NCI-H2227 (cell line): Measurements from ENCODE around the gene GSTM2.

ENCODE experiments used
- DNase-seq: peaks from one replicate; lab custom pipeline; 2025; ENCODE audit not compliant: unreplicated experiment; lab: John Stamatoyannopoulos, UW

Gene GSTM2

GRCh38 chr1:109629372-109630030 lies 38.4 kb upstream of the GSTM2 start:
- DNase-seq, result no peak

DNA sequence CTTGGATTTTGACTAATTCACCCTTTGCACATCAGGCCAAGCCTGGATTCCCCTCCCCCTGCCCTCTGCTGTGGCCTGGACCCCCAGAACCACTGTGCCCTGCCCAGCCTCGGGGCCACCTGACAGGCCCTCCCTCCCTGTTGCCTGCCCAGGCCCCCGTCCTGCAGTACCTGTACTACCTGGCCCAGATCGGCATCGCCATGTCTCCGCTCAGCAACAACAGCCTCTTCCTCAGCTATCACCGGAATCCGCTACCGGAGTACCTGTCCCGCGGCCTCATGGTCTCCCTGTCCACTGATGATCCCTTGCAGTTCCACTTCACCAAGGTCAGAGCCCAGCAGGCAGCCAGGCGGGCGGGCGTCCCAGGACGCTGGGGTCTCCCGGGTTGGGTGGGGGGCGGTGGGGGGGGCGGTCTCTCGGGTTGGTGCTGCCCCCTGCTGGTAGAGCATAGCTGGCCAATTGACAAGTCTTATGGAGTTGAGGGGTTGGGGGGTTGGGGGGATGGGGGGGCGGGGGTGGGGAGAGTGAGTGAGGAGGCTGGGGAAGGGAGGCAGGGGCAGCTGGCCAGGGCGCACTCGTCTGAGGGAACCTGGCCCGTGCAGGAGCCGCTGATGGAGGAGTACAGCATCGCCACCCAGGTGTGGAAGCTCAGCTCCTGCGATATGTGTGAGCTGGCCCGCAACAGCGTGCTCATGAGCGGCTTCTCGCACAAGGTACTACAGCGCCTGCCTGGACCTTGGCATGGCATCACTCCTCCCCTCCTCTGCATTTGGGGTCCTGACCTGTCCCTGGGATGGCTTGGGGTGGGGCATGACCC lies 37.6 kb upstream of the GSTM2 start:
- no peak for DNase-seq

DNA sequence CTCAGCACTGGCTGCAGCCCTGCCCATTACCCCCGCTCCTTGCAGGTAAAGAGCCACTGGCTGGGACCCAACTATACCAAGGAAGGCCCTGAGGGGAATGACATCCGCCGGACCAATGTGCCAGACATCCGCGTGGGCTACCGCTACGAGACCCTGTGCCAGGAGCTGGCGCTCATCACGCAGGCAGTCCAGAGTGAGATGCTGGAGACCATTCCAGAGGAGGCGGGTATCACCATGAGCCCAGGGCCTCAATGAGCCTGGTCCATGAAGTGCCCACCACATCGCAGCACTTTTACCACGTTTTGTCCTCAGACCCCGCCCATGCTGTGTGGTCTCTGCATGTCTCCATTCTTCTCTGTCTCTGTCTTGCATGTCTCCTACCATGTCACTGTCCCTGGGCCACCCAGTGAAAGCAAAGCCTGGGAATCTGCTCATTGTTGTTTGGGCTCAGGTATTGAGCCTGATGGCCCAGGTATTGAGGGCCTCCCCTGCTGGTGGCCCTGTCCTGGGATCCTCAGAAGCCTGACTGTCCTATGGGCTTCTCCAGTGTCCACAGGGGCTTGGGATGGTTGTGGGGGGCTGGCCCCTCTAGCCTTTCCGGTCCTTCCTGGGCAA lies 36.9 kb upstream of the GSTM2 start:
- DNase-seq, result no peak

DNA sequence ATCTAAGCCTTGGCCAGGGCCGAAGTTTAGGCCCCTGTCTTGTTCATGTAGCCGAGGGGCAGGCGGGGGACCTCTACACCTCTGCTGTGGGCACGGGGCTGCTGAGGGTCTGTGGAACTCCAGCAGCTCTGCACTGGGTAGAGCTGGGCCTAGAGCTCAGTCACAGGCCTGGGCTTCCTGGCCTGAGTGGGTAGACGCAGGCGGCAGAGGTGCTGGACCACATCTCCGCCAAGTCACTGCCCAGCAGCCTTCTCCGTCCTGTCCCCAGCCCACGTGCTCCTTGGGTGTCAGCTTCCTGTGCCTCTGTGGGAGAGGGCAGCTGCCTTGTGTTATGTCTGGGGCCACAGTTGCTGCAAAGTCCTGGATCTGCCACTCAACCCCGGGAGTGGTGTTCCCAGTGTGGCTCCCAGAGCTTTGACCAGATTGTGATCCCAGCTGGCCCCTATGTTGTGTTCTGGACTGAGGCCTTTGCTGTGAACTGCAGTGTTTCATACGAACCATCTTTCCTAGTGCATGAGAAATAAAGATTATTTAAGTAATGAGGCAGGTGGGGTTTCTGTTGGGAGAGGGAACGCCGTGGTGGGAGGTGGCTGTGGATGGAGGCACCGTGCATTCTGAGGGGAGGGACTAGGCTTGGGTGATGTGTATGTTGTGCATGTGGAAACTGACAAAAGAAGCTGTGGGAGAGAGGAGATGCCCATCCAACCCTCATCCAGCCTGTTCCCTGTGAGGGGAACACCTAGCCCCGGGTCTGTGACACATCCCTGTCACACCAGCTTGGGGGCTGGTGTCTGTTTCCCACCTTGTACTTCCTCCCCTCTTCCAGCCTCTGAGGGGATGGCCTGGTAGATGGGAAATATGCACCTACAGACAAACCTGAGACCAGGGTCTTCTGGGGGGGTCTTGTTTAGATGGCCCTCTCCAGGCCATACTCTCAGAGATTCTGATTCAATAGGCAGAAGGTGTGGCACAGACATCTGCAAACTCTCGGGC lies 36.0 kb upstream of the GSTM2 start:
- DNase-seq, result no peak

GRCh38 chr1:109632671-109633346 lies 35.0 kb upstream of the GSTM2 start:
- DNase-seq, result peak; percentile 84

- no peak for DNase-seq
Observed at GRCh38 chr1:109634292-109634691, 33.6 kb upstream of the GSTM2 start.

DNA sequence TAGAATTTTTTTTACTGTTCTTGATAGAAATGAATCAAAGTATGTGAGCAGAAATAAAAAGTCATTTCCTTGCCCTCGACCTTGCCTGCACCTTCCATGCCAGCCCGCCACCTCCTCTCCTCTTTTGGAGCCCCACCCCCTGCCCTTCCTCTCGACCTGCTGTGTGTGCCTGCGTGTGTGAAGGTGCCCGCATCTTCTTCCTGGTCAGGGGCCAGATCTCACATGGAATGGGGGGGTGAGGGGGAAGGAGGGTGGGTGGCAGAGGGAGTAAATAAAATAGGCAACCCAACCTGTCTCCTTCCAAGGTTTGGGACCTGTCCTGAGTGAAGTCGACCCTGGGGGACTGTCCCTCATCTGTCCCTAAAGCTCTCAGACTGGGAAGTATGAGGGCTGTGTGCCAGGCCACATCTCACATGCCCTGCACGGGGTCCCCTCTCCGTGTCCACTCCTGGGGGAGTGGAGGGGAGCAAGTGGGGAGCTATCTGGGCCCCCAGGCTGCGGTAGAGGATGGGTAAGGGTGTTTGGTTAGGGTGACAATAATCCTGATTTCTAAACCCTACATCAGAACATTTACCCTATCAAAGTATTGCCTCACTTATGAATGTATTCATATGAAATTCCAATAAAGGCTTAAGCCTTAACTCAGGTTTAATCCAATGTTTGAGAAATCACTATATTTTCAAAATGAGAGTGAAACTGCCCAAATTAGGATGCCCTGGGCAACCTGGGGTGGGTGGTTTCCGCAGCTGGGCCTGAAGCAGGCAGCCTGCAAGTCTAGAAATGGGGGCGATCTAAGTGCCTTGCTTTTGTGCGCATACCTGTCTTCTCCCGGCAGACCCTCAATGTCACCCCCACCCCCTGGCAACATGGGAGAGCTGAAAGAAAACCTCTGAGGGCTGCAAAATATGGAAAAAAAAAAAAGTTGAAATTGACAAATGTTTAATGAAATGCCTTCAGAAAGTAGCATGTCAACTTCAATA lies 32.8 kb upstream of the GSTM2 start:
- no peak for DNase-seq

DNA sequence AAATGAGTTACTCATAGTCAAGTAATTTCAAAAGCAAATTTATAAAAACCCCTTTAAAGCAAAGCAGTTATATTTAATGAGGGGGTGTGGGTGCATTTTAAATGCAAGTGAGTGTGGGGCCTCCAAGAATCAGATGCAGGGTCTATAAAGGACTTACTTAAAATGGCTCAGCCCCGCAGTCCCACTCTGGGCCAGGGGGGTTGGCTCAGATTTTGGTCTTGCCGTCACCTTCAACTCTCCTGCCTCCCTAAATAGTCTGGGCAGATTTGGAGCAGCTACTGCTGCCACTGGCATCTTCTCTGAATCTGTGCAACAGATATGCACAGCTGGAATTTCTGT lies 32.0 kb upstream of the GSTM2 start:
- no peak for DNase-seq

DNA sequence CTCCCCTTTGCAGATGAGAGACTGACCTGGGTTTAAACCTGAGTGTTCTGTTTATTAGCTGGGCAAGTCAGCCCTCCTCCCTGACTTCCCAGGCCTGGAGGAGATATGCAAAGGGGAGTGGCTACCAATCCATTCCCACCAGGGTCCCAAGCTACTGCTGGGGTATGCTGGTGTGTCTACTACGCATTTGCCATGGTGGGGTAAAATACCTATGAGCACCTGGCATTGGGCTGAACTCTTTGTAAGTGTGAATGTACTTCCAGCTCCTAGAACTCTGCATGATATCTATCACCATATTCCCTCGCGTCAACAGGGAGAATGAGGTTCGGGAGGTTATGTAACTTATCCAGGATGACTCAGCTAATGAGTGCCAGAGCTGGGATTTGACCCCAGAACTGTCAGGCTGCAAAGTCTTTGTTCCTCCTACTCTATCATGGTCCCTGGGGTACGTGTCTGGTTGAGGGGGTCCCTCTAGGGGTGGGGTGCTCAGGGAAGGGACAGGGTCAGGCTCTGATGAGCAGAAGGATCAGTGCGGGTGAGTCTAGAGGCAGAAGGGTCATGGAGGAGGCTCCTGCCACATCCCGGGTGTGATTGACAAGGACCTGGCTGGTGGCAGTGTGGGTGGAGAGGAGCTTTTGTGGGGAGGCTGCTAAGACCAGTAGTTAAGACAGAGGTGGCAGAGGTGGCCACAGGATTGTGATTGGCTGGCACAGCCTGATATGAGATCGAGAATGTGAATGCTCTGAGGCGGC lies 31.5 kb upstream of the GSTM2 start:
- DNase-seq, result peak; percentile 49

DNA sequence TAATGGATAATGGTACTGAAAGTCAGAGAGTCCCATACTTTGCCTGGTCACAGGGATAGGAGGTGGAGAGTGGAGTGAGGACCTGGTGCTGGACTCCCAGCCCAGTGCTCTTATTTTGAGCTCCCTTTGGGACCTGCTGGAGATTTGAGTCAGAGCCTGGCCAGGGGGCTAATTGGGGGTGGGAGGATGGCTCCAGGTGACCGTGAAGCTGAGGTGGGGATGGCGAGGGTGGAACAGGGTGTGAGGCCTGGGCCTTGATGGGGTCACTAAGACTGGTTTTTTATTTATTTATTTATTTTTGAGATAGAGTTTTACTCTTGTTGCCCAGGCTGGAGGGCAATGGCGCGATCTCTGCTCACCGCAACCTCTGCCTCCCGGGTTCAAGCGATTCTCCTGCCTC lies 30.4 kb upstream of the GSTM2 start:
- no peak for DNase-seq

DNA sequence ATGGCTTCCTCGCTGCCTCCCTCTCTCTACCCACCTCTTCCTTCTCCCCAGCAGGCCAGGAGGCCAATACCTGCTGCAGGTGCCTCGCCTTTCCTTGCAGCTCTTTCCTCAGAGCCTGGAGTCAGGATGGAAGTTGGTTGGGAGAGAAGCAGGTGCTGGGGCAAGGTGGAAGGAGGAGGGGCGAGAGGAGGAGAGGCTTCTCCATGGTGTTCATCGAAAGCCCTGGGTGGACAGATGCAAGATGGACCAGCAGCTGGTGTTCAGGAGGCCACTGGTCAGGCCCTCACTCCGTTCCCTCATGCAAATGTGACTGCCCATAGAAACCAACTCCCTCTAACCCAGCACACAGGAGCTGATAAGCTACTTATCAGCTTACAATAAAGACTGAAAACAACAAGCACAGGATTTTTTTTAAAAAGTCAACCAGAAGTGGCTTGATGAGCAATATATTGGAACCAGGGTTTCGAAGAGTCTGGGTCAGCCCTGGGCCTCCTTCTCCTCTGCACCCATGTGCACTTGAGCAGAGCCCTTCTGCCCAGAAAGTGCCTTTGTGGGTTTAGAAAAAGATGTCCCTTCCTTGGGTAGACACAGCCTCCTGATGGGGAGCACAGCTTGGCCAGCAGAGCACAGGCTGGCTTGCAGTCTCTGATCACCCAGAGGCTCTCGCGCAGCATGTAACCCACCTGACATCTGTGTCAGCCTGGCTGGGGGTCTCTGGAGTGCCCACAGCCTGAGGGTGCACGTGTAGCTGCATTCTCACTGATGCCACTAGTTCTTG lies 28.6 kb upstream of the GSTM2 start:
- DNase-seq, result no peak

- no peak for DNase-seq
Observed at GRCh38 chr1:109639841-109640184, 28.0 kb upstream of the GSTM2 start.

DNA sequence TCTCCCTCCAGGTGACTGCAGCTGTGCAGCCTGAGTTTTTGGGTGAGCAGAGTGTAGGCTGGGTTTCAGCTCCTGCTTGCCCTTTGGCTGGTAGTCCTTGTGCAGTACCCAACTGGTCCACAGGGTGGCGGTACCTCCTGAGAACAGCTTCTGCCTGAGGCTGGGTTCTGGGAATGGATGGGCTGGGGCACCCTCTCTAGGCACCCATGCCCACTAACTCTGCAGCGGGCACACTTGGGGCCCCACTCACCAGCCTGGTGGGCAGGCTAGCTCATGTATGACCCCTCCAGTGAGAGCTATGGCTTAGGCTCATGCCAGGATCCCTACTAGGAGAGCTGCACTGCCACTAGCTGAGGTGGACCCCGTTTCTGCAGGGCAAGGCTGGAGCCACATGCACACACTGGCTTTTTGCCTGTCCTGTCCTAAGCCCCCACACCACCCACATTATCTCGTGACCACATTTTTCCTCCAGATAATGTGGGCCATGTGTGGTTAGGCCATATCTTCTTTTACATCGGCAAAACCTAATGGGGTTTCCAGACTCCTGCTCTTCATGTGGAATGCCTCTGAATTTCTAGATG lies 27.5 kb upstream of the GSTM2 start:
- peak; percentile 81 for DNase-seq

GRCh38 chr1:109641078-109641740 lies 26.6 kb upstream of the GSTM2 start:
- no peak for DNase-seq

- no peak for DNase-seq
Observed at GRCh38 chr1:109641861-109642260, 26.0 kb upstream of the GSTM2 start.

GRCh38 chr1:109642626-109643025 lies 25.2 kb upstream of the GSTM2 start:
- DNase-seq, result no peak
